GM10248 (cell line): Measurements from ENCODE around the gene CLEC10A.
"Not testable (repeated sequence)": the region's sequence is repeated elsewhere in the genome, so short reads cannot be mapped to it uniquely, and the experiment has no call there.

ENCODE experiments used
- CTCF ChIA-PET: fragments of 300-600 bp; sonication (Branson Sonifier 250); formaldehyde crosslinking; extraction: SDS; loops from one replicate; lab custom pipeline; 2021; ENCODE audit warnings: antibody characterized with exemption; lab: Yijun Ruan, JAX
- POLR2A ChIA-PET: fragments of 350-650 bp; sonication (Branson Sonifier 250); formaldehyde crosslinking; extraction: SDS; loops from one replicate; lab custom pipeline; 2020; ENCODE audit warnings: antibody characterized with exemption; lab: Yijun Ruan, JAX
- DNase-seq: peaks from one replicate; pipeline ENCODE4 v3.0.0; 2012; ENCODE audit errors: extremely low spot score
- TF ChIP-seq, protein P1 (sequence below): IDR thresholded peaks from 2 replicates; pipeline ENCODE4 v1.5.1; 2012; ENCODE audit warnings: mild to moderate bottlenecking, low read depth; ENCODE audit errors: extremely low read depth, missing control alignments, control extremely low read depth

CLEC10A gene, protein sequence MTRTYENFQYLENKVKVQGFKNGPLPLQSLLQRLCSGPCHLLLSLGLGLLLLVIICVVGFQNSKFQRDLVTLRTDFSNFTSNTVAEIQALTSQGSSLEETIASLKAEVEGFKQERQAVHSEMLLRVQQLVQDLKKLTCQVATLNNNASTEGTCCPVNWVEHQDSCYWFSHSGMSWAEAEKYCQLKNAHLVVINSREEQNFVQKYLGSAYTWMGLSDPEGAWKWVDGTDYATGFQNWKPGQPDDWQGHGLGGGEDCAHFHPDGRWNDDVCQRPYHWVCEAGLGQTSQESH

DNA sequence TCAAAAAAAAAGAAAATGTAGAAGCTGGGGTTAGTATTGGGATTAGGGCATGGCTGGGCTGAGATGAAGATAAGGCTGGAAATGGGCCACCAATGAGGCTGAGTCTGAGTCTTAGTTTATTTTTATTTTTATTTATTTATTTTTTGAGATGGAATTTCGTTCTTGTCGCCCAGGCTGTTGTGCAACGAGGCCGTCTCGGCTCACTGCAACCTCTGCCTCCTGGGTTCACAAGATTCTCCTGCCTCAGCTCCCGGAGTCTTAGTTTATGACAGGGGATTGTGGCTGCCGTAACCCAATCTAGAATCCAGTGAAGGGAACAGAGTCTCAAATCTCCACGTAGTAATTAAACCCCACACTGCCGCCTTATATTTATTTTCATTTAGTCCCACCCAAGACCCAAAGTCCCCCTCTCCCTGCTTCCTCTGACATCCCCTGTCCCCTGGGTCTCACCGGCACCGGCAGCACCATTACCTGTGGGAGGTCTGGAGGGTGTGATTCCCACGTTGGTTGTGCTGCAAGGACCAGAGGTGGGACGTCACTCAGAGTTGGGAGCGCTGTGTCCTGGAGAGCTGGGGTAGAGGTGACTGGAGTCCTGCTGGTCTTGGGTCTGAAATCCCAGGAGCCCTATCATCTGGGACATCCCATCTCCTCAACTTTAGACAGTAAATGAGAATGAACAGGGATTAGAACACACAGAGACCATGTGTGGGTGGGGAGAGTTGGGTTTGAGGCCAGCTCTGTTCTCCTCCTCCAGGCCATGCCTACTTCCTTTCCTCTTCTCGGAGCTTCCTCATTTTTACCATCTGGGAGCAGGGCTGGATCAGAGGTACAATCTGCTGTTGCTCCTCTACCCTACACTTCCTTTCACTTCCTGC, at the start of gene CLEC10A:
Gene CLEC10A, minus strand, starts transcription at position 671 of the 875 bp plus-strand sequence. CDS start 1,439 bp downstream, outside the sequence.
- TF ChIP-seq, protein P1, sequence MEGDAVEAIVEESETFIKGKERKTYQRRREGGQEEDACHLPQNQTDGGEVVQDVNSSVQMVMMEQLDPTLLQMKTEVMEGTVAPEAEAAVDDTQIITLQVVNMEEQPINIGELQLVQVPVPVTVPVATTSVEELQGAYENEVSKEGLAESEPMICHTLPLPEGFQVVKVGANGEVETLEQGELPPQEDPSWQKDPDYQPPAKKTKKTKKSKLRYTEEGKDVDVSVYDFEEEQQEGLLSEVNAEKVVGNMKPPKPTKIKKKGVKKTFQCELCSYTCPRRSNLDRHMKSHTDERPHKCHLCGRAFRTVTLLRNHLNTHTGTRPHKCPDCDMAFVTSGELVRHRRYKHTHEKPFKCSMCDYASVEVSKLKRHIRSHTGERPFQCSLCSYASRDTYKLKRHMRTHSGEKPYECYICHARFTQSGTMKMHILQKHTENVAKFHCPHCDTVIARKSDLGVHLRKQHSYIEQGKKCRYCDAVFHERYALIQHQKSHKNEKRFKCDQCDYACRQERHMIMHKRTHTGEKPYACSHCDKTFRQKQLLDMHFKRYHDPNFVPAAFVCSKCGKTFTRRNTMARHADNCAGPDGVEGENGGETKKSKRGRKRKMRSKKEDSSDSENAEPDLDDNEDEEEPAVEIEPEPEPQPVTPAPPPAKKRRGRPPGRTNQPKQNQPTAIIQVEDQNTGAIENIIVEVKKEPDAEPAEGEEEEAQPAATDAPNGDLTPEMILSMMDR: no peak
- ChIA-PET POLR2A (no interaction called here), CTCF (interaction anchor here (1.1 to 1.5 kb wide), 3 partner anchors 27 to 53 kb away, joined by 3 to 4 read pairs (median 3); no protein-coding TSS in a partner anchor)
- DNase-seq: no peak

DNA sequence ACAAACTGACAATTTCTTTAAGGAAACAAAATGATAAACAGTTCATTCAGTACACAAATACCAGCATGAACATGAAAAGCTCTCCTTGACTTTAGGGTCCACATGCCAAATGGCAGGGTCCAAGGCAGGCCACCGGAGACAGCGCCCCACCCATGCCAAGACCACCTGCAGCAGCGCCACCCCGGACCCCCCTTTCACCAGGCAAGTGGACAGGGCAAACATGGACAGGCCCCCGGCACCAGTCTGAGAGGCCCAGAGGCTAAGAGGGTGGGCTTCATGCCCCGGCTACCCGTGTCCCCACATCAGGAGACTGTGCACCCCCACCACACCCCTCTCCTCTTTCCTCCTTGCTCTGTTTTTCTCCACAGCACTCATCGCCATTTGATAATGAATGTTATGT, 49.3 kb upstream of the CLEC10A start:
- TF ChIP-seq, protein P1: no peak
- ChIA-PET POLR2A (no interaction called here), CTCF (interaction anchor here (1.2 to 15.1 kb wide), 2 partner anchors 78 to 83 kb away, joined by 3 to 247 read pairs; no protein-coding TSS in a partner anchor)
- no peak for DNase-seq

DNA sequence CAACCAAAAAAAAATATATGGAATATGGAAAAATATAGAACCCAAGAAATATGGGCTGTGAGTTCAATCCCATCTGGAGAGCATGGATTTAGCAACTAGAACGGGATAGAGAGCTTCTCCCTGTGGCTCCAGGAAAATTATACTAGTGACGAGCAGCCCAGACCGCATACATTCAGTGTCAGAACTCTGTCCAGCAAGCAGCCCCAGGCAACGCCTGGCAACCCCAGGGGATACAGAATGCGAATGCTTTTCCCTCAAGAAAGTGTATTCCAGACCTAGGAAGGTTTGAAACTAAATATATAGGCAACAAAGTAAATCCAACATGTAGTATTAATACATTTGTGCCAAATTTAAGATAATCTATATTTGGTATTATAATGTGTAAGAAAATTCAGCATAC, 48.1 kb upstream of the CLEC10A start:
- POLR2A ChIA-PET: no interaction called here
- CTCF ChIA-PET: interaction anchor here (15.1 kb wide), 1 partner anchor 77 kb away, joined by 247 read pairs; no protein-coding TSS in a partner anchor
- TF ChIP-seq, protein P1: no peak
- DNase-seq: no peak

DNA sequence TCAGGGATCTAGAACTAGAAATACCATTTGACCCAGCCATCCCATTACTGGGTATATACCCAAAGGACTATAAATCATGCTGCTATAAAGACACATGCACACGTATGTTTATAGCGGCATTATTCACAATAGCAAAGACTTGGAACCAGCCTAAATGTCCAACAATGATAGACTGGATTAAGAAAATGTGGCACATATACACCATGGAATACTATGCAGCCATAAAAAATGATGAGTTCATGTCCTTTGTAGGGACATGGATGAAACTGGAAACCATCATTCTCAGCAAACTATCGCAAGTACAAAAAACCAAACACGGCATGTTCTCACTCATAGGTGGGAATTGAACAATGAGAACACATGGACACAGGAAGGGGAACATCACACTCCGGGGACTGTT, 47.5 kb upstream of the CLEC10A start:
- POLR2A ChIA-PET, DNase-seq: not testable (repeated sequence)
- CTCF ChIA-PET: interaction anchor here (2.1 kb wide), 1 partner anchor 75 kb away, joined by 4 read pairs; no protein-coding TSS in a partner anchor

DNA sequence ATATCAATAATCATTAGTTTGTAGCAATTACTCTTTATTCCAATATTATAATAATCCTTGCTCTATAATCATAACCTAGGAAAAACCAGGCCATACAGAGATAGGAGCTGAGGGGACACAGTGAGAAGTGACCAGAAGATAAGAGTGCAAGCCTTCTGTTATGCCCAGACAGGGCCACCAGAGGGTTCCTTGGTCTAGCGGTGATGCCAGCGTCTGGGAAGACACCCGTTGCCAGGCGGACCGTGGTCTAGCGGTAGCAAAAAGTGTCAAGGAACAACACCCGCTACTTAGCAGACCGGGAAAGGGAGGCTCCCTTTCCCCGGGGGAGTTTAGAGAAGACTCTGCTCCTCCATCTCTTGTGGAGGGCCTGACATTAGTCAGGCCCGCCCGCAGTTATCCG, 46.3 kb upstream of the CLEC10A start:
- CTCF ChIA-PET: interaction anchor here (0.9 to 2.4 kb wide), 3 partner anchors 11 to 81 kb away, joined by 3 to 6 read pairs (median 4); no protein-coding TSS in a partner anchor
- DNase-seq, POLR2A ChIA-PET: not testable (repeated sequence)

DNA sequence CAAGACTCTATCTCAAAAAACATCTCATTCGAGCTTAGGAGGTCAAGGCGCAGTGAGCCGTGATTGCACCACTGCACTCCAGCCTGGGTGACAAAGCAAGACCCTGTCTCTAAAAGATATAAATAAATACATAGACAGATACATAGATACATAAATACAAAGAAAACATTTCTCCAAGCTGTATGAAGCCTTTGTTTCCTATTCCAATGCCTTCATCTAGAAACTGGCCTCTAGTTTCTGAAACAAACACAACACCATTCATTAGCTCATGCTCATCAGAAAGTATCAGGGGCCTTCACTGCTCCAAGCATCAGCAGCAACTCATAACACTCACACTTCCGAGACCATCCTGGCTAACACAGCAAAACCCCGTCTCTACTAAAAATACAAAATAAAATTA, 44.9 kb upstream of the CLEC10A start:
- TF ChIP-seq, protein P1: no peak
- DNase-seq: no peak
- CTCF ChIA-PET: interaction anchor here (1.3 to 2.4 kb wide), 3 partner anchors 9 to 73 kb away, joined by 3 to 7 read pairs (median 6); no protein-coding TSS in a partner anchor
- POLR2A ChIA-PET: no interaction called here

DNA sequence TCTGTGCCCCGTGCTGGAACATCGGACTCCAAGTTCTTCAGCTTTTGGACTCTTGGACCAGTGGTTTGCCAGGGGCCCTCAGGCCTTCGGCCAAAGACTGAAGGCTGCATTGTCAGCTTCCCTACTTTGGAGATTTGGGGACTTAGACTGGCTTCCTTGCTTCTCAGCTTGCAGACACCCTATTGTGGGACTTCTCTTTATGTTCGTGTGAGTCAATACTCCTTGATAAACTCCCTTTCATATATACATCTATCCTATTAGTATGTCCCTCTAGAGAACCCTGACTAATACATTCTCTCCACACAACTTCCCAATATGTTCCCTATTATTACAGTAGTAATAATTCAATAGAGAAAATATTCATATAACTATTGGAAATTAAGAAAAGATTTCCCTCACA, 43.8 kb upstream of the CLEC10A start:
- DNase-seq: no peak
- CTCF ChIA-PET: interaction anchor here (1.0 to 3.6 kb wide), 3 partner anchors 9 to 73 kb away, joined by 3 to 17 read pairs (median 8); no protein-coding TSS in a partner anchor
- TF ChIP-seq, protein P1: no peak
- POLR2A ChIA-PET: interaction anchor here (1.1 kb wide), 1 partner anchor 9 kb away, joined by 7 read pairs; no protein-coding TSS in a partner anchor
